ENCODE measurements around the gene COL12A1.
A peak's percentile ranks its signal among the peaks of the same experiment; 100 is the strongest.

Gene COL12A1

GRCh38 chr6:75205776-75206575, at the start of gene COL12A1:
Gene COL12A1, minus strand, starts transcription at chr6:75206053. Its CDS starts 3,261 bp downstream, at chr6:75202792.
- DNase-seq (ENCODE audit: low read depth, low spot score), result peak; percentile 83

DNA sequence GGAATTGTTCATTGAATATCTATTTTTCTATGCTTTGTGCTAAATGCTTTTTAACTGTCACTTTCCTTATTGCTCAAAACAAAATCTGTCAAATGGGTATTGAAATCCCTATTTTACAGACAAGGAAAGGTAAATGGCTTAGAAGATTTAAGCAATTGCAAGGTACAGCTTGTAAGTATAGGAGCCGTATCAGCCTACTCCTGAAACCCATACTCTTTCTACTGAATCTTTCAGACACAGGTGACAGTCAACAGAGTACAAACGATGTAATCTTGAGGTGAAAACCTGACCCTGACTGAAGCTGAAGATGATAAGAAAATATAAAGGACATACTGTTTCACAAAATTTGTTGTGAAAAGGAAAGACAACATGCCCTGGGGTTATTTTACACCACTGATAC, 44.7 kb upstream of the COL12A1 start:
- DNase-seq (ENCODE audit: low read depth, low spot score), result no peak

DNA sequence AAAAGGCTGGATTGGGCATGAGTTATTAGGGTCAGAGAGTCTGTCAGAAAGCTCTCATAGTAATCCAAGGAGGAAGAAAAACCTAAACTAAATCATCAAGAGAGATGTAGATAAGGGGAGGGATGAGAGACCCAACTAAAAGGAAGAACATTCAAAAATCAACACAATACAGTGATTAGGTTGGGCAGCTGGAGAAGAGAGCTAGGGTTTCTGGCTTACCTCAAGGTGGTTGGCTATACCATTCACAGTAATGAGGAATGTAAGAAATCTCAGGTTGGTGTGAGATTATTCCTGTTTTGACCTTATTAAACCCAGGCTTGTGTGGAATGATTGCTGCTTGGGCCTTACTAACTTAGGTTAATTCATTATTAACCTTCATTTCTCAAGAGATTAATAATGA, 44.0 kb upstream of the COL12A1 start:
- DNase-seq (ENCODE audit: low read depth, low spot score), result no peak

GRCh38 chr6:75246386-75246785, 40.5 kb upstream of the COL12A1 start:
- DNase-seq (ENCODE audit: low read depth, low spot score), result no peak

GRCh38 chr6:75244063-75244584, 38.3 kb upstream of the COL12A1 start:
- DNase-seq (ENCODE audit: low read depth, low spot score), result no peak

- peak; percentile 97 for DNase-seq (ENCODE audit: low read depth, low spot score)
These were observed 37.6 kb upstream of the COL12A1 start, which contains the start of gene COX7A2 for GRCh38 chr6:75243333-75244062. Gene COX7A2, minus strand, starts transcription at chr6:75243801. Its CDS starts 67 bp downstream, at chr6:75243734.

GRCh38 chr6:75236630-75237029, 30.8 kb upstream of the COL12A1 start:
- DNase-seq (ENCODE audit: low read depth, low spot score), result no peak

DNA sequence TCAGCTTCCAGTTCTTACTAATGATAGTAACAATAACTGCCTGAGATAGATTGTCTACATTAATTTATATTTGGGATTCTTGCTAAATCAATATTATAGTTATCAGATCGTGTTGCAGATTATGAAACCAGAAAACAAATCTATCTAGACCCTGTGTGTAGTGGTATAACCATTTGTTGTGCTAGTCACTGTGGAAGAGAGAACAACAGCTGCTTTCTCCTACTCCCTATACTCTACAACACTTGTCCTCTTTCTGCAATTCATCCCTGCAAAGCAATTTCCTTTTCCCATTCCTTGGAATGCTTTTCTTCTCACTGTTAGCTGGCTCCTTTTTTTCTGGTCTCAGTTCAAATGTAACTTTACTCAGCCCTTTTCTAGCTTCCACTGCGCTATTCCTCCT, 29.4 kb upstream of the COL12A1 start:
- no peak for DNase-seq (ENCODE audit: low read depth, low spot score)

- no peak for DNase-seq (ENCODE audit: low read depth, low spot score)
These were observed 28.4 kb upstream of the COL12A1 start for GRCh38 chr6:75234126-75234865.

GRCh38 chr6:75233092-75233615, 27.3 kb upstream of the COL12A1 start:
- no peak for DNase-seq (ENCODE audit: low read depth, low spot score)

- DNase-seq (ENCODE audit: low read depth, low spot score), result peak; percentile 36
These were observed 24.9 kb upstream of the COL12A1 start for GRCh38 chr6:75230484-75231325.

DNA sequence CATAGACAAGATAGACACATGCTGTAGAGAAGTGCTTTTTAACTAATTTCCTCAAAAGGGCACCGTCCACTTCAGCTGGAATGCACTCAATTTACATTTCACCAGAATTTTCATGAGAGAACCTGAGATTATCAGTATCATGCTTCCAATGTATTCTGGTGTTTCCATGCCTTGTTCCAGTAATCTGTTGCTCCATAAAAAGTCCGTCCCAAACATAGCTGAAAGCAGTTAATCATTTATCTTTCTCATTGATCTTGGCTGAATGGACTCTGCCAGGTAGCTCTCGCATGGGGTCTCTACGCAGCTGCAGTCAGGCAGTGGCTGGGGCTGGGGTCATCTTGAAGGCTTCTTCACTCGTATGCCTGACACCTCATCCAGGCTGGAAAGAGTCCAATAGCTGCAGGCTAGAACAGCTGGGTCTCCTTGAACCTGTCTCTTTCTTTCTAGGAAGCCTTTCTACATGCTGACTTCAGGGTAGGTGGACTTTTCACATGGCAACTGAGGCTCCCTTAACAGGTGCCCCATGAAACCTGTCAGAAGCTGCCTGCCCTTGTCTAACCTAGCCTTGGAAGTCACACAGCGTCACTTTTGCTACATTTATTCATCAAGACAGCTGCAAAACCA, 18.6 kb upstream of the COL12A1 start:
- DNase-seq (ENCODE audit: low read depth, low spot score), result no peak

- no peak for DNase-seq (ENCODE audit: low read depth, low spot score)
These were observed 17.6 kb upstream of the COL12A1 start for GRCh38 chr6:75223428-75223827.

- DNase-seq (ENCODE audit: low read depth, low spot score), result no peak
These were observed 16.4 kb upstream of the COL12A1 start for GRCh38 chr6:75222261-75222660.

- no peak for DNase-seq (ENCODE audit: low read depth, low spot score)
These were observed 15.3 kb upstream of the COL12A1 start for GRCh38 chr6:75221116-75221515.

DNA sequence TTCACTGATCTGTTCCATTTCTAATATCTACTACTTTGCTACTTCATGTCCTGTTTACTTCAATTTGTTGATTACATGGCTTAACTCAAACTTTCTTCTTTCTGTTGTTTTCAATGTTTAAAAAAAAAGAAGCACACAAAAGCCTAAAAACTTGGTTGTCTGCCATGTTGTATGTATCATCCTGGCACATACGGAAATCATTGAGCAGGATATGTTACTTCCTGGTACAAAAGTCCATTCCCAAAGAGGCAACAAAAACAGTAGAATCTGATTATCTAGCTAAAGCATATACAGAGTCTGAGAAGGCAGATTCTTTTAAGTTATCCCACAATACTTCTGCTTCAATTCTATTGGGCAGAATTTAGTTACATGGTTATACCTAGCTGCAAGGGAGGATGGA, 14.5 kb upstream of the COL12A1 start:
- DNase-seq (ENCODE audit: low read depth, low spot score), result no peak

GRCh38 chr6:75219263-75219662, 13.4 kb upstream of the COL12A1 start:
- DNase-seq (ENCODE audit: low read depth, low spot score), result no peak

DNA sequence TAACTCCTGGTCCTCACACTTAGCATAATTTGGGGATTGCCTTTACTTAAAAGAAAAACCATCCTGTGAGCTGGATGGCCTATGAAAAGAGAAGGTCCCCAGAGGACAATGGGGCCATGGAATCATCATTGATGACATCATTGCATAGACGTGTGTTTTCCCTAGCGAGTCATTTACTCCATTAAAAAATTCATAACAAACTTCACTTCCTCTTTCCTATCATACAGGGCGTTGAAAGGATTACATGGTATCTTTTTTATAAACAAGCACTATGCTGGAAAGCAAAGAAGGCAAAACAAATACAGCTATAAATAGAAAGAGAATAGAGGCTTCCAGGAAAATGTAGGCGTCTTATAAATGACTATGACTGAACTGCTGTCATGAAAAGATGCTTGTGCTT, 11.3 kb upstream of the COL12A1 start:
- DNase-seq (ENCODE audit: low read depth, low spot score), result no peak

GRCh38 chr6:75215291-75215690, 9.4 kb upstream of the COL12A1 start:
- DNase-seq (ENCODE audit: low read depth, low spot score), result no peak

- DNase-seq (ENCODE audit: low read depth, low spot score), result no peak
These were observed 7.9 kb upstream of the COL12A1 start for GRCh38 chr6:75213732-75214131.
